ENCODE results near the gene KATNIP.
A peak's percentile ranks its signal among the peaks of the same experiment; 100 is the strongest.
"Not testable (repeated sequence)": the region's sequence is repeated elsewhere in the genome, so short reads cannot be mapped to it uniquely, and the experiment has no call there.

Gene KATNIP

DNA sequence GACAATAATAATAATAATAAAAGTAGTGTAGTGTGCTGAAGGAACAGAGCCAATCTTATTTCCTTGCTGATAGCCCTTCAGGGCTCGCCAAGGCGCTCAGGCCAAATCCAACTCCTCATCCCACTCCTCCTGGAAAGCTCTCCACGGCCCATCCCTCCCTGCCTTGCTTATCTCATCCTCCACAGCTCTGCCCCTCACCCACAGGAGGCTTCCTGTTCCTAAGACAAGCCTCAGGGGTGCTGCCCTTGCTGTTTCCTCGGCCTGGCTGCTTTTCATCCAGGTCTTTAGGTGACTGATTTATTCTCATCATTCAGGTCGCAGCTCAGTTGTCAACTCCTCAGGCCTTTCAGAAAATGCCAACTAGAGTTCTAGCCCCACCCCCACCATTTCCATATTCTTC, 11.4 kb upstream of the KATNIP start:
- DNase-seq (ENCODE audit: low read depth) = no peak

DNA sequence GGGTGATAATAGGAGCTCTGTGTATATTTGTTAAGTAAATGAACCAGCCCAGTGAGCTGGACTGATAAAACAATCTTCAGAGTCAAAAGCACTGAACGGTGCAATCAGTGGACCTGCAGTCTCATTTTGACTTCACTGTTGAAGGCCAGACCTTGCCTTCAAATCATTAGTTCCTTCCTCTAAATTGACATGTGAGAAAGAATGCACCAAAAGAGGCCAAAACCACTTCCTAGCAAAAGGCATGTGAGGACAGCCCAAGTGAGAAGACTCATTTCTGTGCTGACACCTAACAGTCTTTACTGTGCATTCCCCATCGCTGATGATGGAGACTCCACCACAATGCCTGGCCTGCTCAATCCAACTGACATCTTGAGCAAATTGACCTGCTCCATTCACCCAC, 10.8 kb upstream of the KATNIP start:
- DNase-seq (ENCODE audit: low read depth) = no peak

DNA sequence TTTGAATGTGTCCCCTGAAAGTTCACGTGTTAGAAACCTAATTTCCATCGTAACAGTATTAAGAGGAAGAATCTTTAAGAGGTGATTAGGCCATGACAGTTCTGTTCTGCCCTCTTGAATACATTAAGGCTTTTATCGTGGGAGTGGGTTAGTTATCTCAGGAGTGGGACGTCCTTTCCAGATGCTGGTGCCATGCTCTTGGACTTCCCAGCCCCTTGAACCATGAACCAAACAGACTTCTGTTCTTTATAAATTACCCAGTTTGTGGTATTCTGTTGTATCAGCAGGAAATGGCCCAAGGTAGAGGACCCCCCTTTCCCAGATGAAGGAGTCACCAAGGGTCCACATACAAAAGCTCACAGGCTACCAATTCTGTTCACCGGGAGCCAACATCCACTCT, 10.3 kb upstream of the KATNIP start:
- DNase-seq (ENCODE audit: low read depth) = no peak

DNA sequence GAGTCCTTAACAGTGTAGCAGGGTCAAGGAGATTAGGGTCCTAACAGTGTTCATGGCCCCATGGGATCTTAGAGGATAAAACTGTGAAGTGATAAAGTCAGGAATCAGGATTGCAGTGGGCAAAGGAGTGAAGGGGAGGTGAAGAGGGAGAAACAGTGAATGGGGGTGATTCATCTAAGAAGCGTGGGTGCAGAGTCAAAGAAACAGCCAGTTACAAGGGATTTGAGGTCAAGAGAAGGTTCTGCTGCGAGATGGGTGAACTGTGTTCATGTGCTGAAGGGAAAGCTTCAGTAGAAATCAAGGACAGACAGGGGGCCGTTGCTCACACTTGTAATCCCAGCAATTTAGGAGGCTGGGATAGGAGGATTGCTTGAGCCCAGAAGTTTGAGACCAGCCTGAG, 6.1 kb upstream of the KATNIP start:
- DNase-seq (ENCODE audit: low read depth) = no peak

DNA sequence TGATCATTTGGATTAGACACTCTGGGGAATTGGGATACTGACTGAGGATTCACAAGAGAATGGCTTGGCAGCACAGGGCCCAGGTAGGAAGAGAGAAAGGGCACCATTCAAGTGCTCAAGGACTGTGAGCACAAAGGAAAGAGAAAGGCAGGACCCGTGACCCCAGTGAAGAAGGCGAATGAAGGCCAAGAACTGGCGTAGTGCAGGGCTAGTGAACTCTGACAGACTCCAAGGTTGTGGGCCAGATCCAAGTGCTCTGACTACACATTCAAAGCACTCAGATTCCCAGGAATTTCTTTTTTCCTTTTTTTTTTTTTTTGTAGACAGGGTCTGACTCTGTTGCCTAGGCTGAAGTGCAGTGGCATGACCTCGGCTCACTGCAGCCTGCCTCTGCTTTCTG, 5.3 kb upstream of the KATNIP start:
- no peak for DNase-seq (ENCODE audit: low read depth)

DNA sequence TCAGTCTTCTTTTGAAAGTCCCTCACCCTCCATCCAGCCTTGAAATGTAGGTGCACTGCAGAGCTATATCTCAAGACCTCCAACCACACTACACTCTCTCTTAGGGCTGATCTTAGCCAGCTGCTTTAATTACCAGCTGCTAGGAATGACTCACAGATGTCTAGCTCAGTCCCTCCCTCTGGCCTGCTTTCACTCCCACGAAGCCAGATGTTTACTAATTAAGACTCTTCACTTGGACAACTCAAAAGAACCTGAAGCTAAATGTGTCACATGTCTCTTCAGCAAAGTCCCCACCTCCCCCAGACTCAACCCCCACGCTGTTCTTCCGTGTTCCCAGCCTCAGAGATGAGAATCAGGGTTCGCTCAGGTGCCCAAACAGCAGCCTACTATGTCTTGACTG, 2.8 kb upstream of the KATNIP start:
- DNase-seq (ENCODE audit: low read depth) = peak; percentile 49

DNA sequence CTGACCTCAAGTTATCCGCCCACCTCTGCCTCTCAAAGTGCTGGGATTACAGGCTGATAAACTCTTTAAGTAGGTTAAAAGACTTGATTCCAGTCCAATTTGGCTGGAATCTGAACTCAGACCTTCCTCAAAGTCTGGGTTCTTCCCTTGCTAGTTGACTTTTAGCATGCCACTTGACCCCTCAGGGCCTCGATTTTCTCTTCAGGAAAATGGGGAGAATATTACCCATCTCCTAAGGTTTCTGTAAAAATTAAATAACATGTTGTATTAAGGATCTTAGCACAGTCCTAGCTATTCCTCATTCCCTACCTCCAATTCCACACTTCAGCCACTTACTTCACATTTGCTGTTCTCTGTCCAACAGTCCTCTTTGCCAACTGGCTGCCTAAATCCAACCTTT, 2.1 kb upstream of the KATNIP start:
- no peak for DNase-seq (ENCODE audit: low read depth)

DNA sequence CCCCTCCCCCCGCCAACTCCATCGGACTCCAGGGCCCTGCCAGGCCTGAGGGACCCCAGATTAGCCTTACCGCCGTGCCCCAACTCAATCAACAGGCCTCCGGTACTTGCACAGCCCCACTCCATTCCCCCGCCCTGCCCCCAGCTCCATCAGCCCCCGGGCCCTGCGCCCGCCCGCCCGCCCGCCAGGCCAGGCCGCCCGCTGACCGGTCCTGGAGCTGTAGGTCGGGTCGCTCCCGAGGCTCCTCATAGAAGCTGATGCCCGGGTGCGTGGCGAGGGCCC, 539 bp upstream of the KATNIP start:
- DNase-seq (ENCODE audit: low read depth) = no peak

DNA sequence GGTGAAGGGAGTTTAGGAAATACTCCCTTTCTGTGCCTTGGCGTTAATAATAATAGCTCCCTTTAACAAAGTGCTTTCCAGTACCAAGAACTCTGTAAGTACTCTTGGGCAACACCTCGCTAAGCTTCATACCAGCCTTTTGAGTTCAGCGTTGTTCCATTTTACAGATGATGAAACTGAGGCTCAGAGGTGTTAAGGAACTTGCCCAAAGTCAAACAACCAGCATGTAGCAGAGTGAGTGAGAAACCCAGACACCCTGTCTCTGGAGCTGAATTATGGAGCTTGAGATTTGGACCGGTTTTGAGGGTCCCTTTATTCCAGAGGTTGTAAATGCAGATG, 607 bp downstream of the KATNIP start:
- DNase-seq (ENCODE audit: low read depth) = no peak

DNA sequence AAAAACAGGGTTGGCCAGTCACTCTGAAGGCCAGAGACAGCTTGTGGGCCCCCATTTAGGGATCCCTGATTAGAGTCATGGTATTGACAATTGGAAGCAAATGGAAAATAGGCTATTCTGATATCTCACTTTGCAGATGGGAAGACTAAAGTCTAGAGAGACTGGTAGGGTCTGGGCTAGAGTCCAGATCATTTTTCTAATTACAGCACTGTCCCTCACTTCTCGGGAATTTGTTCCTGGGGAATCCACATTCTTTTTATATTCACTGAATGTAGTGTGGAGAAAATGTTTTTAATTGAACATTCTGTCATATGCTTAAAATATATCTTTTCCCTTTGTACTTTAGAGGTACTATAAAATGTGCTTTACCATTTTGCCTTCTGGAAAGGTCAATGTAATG, 1.1 kb downstream of the KATNIP start:
- no peak for DNase-seq (ENCODE audit: low read depth)

DNA sequence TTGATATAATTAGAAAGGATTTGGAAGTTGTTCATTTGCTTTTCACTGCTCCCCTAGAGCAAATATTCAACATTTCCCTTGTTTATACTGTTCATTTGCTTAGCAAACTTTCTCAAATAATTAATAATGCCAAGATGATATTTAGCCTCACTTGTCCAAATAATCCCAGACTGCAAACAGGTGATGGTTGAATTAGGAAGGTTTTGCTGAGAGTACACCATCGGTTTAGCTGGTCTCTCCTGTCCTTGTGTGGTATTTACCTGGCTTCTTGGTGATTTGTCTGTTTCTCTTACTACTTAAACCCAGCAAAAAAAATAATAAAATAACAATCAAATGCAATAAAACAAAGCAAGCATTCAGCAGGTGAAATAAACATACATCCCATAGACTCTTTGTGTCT, 6.5 kb downstream of the KATNIP start:
- no peak for DNase-seq (ENCODE audit: low read depth)

DNA sequence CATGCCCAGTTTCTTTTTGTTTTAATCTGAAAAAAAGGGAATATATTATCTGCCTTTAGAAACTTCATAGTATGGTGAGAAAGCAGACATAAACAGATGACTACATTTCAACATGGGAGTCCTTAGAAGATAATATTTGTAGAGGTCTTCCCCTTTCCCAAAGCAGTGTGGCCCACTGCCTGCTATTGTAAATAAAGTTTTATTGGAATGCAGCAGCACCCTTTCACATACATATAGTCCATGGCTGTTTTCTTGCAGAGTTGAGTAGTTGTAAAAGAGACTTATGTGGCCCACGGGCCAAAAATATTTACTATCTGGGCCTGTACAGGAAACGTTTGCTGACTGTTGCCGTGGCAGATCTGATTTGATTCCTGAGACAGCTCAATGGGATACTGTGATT, 8.5 kb downstream of the KATNIP start:
- no peak for DNase-seq (ENCODE audit: low read depth)

DNA sequence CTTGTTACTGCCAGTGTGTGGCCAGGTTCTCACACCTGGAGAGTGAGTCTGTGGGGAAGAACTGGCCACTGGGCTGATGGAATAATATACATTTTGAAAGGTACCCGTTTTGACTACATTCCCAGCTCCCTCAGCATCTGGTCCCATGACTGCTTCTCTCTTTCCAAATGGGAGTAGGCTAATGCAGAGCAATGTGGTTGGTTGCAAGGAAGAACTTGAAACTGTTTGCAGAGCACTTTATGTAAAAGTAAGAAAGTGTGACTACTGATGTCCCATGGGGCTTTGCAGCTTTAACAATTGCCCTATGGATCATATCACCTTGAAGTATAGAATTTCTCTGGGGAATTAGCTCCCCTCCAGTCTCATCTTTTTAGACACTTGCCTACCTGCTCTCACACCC, 9.0 kb downstream of the KATNIP start:
- DNase-seq (ENCODE audit: low read depth) = no peak

DNA sequence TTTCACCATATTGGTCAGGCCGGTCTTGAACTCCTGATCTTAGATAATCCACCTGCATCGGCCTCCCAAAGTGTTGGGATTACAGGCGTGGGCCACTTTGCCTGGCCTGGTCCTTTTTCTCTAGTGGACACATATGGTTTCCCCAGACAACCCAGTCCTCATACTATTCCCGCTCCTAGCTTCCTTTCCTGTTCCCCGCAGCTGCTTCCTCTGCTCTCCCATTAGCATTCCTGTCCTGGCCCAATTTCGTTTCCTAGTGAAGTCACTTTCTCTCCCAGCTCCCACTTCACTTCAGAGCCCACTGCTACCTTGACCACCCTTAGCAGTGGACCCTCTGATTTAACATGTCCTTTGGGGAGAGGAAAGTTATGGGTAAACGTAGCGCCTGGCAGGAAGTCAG, 11.3 kb downstream of the KATNIP start:
- DNase-seq (ENCODE audit: low read depth) = no peak

DNA sequence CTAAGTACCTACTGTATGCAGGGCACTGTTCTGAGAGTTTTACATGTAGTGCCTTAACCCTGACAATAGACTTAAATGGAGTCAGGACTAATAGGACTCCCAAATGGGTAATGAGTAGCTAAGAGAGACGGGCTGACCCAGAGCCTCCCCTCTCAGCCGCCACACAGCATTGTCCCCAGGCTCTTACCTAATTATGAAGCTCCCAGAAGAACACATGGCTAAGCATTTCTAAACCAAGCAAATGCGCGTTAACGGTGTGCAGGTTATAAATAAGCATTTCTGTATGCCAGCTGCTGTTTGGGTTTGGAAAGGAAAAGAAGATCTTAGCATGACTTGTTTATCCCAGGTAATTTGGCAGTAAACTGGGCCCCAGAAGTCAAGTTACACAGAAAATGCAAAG, 14.3 kb downstream of the KATNIP start:
- no peak for DNase-seq (ENCODE audit: low read depth)

DNA sequence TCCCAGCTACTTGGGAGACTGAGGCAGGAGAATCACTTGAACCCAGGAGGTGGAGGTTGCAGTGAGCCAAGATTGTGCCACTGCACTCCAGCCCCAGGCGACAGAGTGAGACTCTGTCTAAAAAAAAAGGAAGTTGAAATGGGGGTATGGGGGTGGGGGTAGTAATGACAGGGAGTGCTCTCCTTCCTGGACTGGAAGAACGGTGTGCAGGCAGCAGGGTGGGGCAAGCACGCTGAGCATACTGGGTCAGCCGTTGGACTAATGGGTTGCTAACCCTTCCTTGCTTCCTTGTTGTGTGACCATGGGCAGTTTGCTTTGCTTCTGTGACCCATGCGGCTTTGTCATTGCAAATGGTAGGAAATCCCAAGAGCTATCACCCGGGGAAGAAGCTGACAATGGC, 16.5 kb downstream of the KATNIP start:
- DNase-seq (ENCODE audit: low read depth) = no peak

DNA sequence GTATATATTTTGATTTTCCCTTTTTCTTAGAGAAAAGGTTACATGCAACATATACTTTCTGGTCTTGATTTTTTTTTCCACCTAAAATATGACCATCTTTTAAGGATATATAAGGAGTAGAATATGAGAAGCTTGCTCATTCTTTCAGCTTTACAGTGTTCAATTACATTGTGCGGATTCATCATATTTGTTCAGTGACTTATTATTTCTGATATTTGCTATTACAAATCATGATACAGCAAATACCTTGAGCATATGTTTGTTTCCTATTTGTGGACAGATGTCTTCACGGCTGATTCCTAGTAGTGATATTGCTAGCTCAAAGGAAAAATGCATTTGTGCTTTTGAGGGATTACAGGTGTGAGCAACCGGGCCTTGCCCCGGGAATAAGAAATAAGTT, 18.1 kb downstream of the KATNIP start:
- DNase-seq (ENCODE audit: low read depth) = no peak

DNA sequence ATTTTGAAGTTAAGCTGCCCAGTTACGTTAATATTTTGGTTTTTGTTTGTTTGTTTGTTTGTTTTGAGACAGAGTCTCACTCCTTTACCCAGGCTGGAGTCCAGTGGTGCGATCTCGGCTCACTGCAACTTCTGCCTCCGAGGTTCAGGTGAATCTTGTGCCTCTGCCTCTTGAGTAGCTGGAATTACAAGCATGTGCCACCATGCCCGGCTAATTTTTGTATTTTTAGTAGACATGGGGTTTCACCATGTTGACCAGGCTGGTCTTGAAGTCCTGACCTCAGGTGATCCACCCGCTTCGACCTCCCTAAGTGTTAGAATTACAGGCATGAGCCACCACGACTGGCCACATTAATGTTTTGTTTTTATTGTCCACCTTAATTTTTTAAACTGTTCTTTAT, 21.0 kb downstream of the KATNIP start:
- not testable (repeated sequence) for DNase-seq (ENCODE audit: low read depth)

DNA sequence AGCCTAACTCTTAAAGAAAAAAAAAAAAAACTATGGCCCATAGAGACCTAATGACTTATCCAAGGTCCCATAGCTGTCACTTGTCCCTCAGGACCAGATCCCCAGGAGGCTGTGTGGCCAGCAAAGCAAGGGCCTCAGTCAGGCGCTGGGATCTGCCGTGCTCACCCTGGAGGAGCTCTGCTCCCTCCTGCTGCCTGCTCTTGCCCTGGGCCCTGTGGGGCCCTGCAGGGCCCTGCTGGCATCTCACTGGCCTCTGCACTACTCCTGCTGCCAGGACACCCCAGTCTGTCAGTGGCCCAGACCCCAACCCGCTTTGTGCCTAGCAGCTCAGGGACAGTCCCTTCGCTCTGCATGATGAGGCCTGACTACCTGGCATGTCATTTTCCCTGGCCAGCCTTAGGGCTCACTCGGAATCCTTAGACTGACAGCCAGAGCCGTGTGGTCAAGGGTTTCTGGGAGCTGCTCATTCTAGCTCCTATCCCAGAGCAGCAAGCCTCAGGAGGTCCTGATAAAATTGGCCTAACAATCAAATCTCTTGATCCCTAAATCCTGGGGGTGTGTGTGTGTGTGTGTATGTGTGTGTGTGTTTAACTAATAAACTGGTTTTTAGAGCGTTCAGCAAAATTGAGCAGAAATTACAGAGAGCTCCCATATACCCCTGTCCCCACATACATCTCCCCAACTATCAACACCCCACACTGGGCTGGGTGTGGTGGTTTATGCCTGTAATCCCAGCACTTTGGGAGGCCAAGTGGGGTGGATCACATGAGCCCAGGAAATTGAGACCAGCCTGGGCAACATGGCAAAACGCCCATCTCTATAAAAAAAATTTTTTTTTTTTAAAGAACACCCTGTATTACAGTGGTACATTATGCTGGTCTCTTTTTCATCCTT, 21.7 kb downstream of the KATNIP start:
- no peak for DNase-seq (ENCODE audit: low read depth)

DNA sequence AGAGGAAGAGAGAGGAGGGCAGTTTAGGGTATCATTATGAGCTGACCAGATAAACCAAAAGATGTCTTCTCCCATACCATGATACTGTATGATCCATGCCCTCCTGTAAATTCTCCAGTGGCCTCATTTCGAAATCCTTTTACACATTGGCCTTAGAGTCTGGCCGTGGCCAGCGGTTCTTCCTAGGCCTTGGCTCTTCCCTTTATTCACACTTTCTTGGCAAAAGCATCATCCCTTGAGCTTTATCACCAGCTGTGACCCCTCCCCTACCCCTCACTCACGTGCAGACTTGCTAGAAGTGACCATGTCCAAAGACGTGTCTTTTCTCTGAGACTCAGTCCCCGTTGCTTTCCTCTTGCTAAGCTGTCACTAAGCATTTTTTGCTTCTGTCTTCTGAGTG, 22.8 kb downstream of the KATNIP start:
- no peak for DNase-seq (ENCODE audit: low read depth)

DNA sequence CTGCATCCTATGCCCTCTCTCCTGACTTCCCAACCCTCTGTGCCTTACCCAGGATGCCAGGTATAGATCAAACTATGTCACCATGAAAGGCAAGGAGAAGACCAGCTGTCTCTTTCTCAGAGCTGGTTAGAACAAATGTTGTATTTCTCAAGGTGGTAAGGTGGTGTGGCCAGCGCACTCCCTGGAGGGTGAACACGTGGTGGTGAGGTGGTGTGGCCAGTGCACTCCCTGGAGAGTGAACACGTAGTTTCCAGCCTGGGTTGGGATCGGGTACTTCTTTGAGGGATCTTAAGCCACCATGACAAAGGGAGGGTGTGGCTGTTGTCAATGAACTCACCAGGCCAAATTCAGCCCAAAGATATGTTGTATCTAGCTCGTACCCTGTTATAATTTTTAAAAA, 26.8 kb downstream of the KATNIP start:
- no peak for DNase-seq (ENCODE audit: low read depth)

DNA sequence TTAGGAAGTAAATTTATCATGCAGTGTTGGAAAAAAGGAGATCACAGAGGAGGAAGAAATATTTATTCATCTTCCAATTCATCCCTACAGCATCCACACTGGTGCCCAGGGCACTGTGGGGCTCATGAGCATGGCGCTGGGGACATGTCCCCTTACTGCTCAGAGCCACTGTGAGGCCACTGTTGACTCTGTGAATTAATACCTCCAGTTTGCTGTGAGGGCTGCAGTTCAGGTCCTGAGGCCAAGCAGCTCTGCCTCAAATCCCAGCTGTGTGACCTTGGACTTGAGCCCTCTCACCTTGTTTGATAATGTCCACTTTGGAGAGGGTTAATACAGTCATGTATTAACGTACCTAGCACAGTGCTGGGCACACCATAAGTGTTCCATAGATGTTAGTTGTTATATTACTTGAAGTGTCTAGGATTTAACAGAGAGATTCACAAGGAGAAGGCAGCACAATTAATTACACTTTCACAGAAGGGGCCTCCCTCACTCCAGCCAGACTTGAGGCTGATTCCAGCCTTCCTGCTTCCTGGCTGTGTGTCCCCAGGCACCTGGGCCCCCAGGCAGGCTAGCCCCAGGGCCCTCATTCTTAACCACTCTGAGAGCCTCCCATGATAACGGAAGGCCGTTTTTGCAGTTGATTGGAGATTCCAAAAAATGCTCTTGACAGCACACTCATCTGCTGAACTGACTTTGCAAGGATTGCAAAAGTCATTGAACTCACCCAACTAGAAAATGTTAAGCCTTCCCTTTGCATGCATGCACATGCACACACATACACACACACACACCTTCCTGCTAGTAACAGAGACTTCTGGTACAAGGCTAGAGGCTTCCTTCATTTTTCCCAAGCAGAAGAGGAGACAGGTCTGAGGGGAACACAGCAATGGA, 29.4 kb downstream of the KATNIP start:
- DNase-seq (ENCODE audit: low read depth) = no peak

DNA sequence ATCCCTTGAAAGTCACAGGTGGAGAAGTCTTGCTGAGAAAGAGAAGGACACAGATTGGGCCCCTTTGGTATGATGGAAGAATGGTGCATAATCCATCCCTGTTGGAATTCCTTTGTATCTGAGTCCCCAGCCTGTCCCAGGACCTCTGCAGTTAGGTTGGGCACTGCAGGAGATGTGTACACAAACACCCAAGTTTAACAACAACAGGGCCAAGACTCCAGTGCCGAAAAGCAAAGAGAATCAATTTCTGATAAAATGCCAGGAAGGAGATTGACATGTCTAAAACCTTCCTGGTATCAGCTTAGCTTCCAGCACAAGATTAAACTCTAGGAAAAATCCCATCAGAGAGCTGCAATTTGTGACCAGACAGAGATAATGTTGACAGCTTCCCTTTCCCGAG, 32.9 kb downstream of the KATNIP start:
- no peak for DNase-seq (ENCODE audit: low read depth)

DNA sequence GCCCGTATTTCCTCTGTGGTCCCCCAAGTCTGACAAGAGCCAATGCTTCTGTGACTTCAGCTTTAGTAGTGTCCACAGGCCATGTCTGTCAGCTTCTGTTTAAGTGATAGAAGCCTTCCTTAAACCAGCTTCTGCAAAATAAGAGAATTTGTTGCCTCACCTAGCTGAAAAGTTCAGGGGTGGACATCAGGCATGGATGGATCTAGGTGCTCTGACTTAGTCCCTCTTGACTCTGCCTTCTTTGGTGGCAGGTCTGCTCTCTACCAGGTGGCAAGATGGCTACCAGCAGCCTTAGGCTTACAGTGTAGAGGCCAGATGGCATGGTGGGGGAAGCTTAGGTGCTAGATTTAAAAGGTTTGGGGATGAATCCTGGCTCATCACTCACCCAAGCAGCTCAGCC, 33.7 kb downstream of the KATNIP start:
- no peak for DNase-seq (ENCODE audit: low read depth)
